Measurements from ENCODE around the gene NUDCD3. TPM values are rescaled to one million over a fixed set of nuclear protein-coding genes. Genes with fewer than 3 reads are reported as not detected.

NUDCD3 gene
- total and polyA plus RNA-seq, 10 donors: 21.7 to 97.9 (median 41.3) TPM

GRCh38 chr7:44534501-44534900, 44.0 kb upstream of the NUDCD3 start:
- Histone ChIP-seq H3K4me3 (no peak overlapping the region), H3K9me3 (no peaks in the 10 kb centered on the region), H3K36me3 (no peaks in the 10 kb centered on the region), H3K27me3 (replicated peaks in 1 of 7) (no peaks in the 10 kb centered on the region), H3K27ac (no peak overlapping the region), H3K4me1 (peaks cover 0 to 4% (median 0%) of the 10 kb centered on the region in 6 donors)
- TF ChIP-seq POLR2A (IDR thresholded peaks at IDR 0.05) (no peak), CTCF (IDR thresholded peaks at IDR 0.05 in 8 of 11, conservative IDR thresholded peaks at IDR 0.05 in 3 of 11) (peak in 8 of 11 experiments; percentile 12 to 62 (median 48)), POLR2AphosphoS5 (IDR thresholded peaks at IDR 0.05) (no peak)
- intact Hi-C loops (cut with DNase I; ENCODE audit: low total_unique reads): no loop called here
- DNase-seq: no peak
- 60 to 69% (median 63%) methylated on average over 5 to 7 of the region's 7 CpGs; no CpG with 5 or more reads in 1 of the 5 donors for WGBS, 5 donors

GRCh38 chr7:44534087-44534486, 43.6 kb upstream of the NUDCD3 start:
- Histone ChIP-seq H3K36me3 (no peaks in the 10 kb centered on the region), H3K27me3 (replicated peaks in 1 of 7) (no peaks in the 10 kb centered on the region), H3K4me1 (peaks cover 0 to 4% (median 0%) of the 10 kb centered on the region in 6 donors), H3K4me3 (no peak overlapping the region), H3K9me3 (no peaks in the 10 kb centered on the region), H3K27ac (no peak overlapping the region)
- WGBS, 5 donors: 82 to 89% (median 82%) methylated on average over 5 of the region's 5 CpGs
- no peak for DNase-seq
- TF ChIP-seq POLR2AphosphoS5 (IDR thresholded peaks at IDR 0.05): no peak
- no peak for TF ChIP-seq CTCF (IDR thresholded peaks at IDR 0.05 in 8 of 11, conservative IDR thresholded peaks at IDR 0.05 in 3 of 11)
- no peak for TF ChIP-seq POLR2A (IDR thresholded peaks at IDR 0.05)
- intact Hi-C loops (cut with DNase I; ENCODE audit: low total_unique reads): no loop called here

- intact Hi-C loops (cut with DNase I; ENCODE audit: low total_unique reads): no loop called here
- no peak for DNase-seq
- Histone ChIP-seq H3K9me3 (peaks cover 0 to 3% (median 0%) of the 10 kb centered on the region in 8 donors), H3K27me3 (replicated peaks in 1 of 7) (no peaks in the 10 kb centered on the region), H3K4me3 (no peak overlapping the region), H3K36me3 (no peaks in the 10 kb centered on the region), H3K4me1 (peaks cover 0 to 4% (median 0%) of the 10 kb centered on the region in 6 donors), H3K27ac (no peak overlapping the region)
- 74 to 92% (median 84%) methylated on average over 5 to 8 of the region's 8 CpGs for WGBS, 5 donors
- TF ChIP-seq CTCF (IDR thresholded peaks at IDR 0.05 in 8 of 11, conservative IDR thresholded peaks at IDR 0.05 in 3 of 11): no peak
- TF ChIP-seq POLR2A (IDR thresholded peaks at IDR 0.05): no peak
- TF ChIP-seq POLR2AphosphoS5 (IDR thresholded peaks at IDR 0.05): no peak
Observed at GRCh38 chr7:44533301-44534055, 43.0 kb upstream of the NUDCD3 start.
